Dendritic cell treated with granulocyte-macrophage colony-stimulating factor and Interleukin-4, amounts not matched to agents 40 ng/mL and 50 ng/mL, for 4 days (primary cell): Measurements from ENCODE around the gene MCC.

ENCODE experiments used
- H3K27ac Mint-ChIP-seq: one replicate; pipeline ENCODE4 v1.8.0; 2022; ENCODE audit warnings: mild to moderate bottlenecking, mixed read lengths
- H3K27me3 Mint-ChIP-seq: one replicate; pipeline ENCODE4 v1.8.0; 2022; ENCODE audit warnings: mild to moderate bottlenecking, mixed read lengths
- H3K36me3 Mint-ChIP-seq: one replicate; pipeline ENCODE4 v1.8.0; 2022; ENCODE audit warnings: low read depth, mixed read lengths
- H3K4me1 Mint-ChIP-seq: one replicate; pipeline ENCODE4 v1.8.0; 2022; ENCODE audit warnings: low read depth, mixed read lengths
- H3K4me3 Mint-ChIP-seq: one replicate; pipeline ENCODE4 v1.8.0; 2022; ENCODE audit warnings: mild to moderate bottlenecking, moderate library complexity, mixed read lengths
- H3K9me3 Mint-ChIP-seq: one replicate; pipeline ENCODE4 v1.8.0; 2022; ENCODE audit warnings: mixed read lengths
- intact Hi-C: fragments of 100-400 bp; cut with micrococcal nuclease; formaldehyde crosslinking; loops from one replicate; pipeline ENCODE4 v1.15.0; 2022

MCC gene

DNA sequence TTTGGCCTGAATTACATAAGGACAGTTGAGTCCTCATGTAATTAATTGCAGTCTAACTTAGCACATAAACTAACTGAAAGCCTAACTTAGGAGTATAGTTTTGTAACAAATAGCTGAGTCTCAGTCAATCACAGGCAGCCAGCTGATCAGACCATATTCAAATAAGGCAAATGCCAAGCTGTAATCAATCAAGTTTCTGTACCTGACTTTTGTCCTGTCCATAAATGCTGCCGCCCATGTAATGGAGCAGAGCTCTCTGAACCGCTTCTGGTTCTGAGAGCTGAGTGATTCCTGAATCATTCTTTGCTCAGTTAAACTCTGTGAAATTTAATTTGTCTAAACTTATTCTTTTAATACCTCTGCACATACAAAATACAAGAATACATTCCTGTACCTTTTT, 158.3 kb downstream of the MCC start:
- Mint-ChIP-seq H3K9me3 (no peaks in the 10 kb centered on the region), H3K27me3 (peaks cover 4% of the 10 kb centered on the region), H3K27ac (no peak overlapping the region), H3K4me1 (peaks cover 17% of the 10 kb centered on the region), H3K4me3 (no peak overlapping the region), H3K36me3 (no peaks in the 10 kb centered on the region)
- intact Hi-C loops, result no loop called here

DNA sequence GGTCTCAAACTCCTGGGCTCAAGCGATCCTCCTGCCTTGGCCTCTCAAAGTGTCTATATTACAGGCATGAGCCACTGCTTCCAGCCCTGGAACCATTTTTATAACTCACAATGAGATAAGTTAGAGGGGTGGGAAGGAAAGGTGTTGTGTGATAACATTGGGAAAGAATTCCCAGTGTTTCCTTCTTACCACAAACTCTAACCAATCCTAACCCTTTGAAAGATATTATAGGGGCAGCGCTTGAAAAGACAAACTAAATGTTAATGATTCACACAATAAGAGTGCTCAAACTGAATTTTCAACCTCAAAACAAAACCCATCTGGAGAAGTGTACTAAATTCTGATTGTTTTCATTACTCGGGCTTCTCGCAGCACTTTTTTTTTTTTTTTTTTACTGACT, 163.2 kb downstream of the MCC start:
- Mint-ChIP-seq H3K27ac (no peak overlapping the region), H3K9me3 (no peaks in the 10 kb centered on the region), H3K27me3 (no peaks in the 10 kb centered on the region), H3K4me3 (no peak overlapping the region), H3K36me3 (no peaks in the 10 kb centered on the region), H3K4me1 (no peaks in the 10 kb centered on the region)
- intact Hi-C loops, result no loop called here

- Mint-ChIP-seq H3K27ac (no peak overlapping the region), H3K36me3 (no peaks in the 10 kb centered on the region), H3K27me3 (no peaks in the 10 kb centered on the region), H3K9me3 (no peaks in the 10 kb centered on the region), H3K4me1 (no peaks in the 10 kb centered on the region), H3K4me3 (no peak overlapping the region)
- intact Hi-C loops, result no loop called here
Observed at GRCh38 chr5:113321276-113321675, 167.0 kb downstream of the MCC start.

- no peaks in the 10 kb centered on the region for H3K4me1 Mint-ChIP-seq
- H3K4me3 Mint-ChIP-seq, result no peak overlapping the region
- no peaks in the 10 kb centered on the region for H3K9me3 Mint-ChIP-seq
- intact Hi-C loops, result no loop called here
- no peaks in the 10 kb centered on the region for H3K27me3 Mint-ChIP-seq
- no peaks in the 10 kb centered on the region for H3K36me3 Mint-ChIP-seq
- no peak overlapping the region for H3K27ac Mint-ChIP-seq
Observed at GRCh38 chr5:113320273-113320780, 167.9 kb downstream of the MCC start.

DNA sequence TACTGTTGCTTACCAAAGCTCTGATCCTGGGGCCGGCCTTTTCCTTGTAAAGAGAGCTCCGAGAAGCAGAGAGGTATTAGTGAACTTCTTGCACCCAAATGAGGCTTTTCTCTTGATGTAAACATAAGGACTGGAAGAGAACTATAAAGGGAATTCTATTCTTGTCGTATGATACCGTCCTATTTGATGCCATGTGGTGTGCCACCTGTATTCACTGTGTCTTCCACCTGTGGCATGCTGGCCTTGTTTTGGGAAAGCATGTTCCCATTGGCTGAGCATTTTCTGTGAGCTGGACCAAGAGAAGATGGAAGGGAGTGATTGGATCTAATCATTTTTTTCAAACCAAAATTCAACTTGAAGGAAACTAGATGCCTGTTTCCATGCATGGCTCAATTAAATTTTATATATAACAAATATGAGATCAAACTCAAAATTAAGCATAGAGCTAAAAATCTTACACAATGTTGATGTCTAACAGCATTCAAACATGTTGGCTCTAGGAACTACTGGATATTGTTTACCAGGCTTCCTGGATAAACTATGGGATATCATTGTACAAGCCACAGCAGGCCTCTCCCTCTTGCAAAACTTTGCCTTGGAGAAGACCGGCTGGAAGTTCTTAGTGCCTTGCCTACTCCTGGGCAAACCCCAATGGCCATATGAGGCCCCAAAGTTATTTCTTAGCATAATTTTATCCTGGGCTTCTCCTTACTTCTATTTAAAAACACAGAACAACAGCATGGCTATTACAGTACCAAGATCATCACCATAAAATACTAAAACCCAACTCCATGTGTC, 168.8 kb downstream of the MCC start:
- intact Hi-C loops, result no loop called here
- Mint-ChIP-seq H3K9me3 (no peaks in the 10 kb centered on the region), H3K36me3 (no peaks in the 10 kb centered on the region)

GRCh38 chr5:113317636-113318035, 170.6 kb downstream of the MCC start:
- Mint-ChIP-seq H3K4me3 (no peak overlapping the region), H3K4me1 (no peaks in the 10 kb centered on the region), H3K27me3 (no peaks in the 10 kb centered on the region), H3K36me3 (no peaks in the 10 kb centered on the region), H3K9me3 (no peaks in the 10 kb centered on the region), H3K27ac (no peak overlapping the region)
- intact Hi-C loops, result no loop called here

More for the DNA sequence above, 168.8 kb downstream of the MCC start:
- H3K4me1 Mint-ChIP-seq, result no peaks in the 10 kb centered on the region
- H3K27ac Mint-ChIP-seq, result no peak overlapping the region
- H3K27me3 Mint-ChIP-seq, result no peaks in the 10 kb centered on the region
- H3K4me3 Mint-ChIP-seq, result no peak overlapping the region

DNA sequence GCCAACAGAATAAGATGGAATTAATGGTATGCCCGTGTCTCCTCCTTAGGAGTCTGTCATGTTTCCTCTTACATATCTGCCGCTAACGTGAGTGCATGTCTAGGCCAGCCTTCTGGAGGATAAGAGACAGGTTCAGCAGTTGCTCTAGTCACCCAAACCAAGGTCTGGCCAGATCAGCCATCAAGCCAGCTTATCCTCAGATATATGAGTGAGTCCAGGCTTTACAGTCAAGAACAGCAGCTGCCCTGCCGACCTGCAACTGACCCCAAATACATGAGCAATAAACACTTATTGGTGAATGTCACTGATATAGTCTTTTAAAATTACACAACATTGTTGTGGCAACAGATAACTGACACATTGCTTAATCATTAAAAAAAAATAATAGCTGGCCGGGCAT, 177.0 kb downstream of the MCC start:
- no peaks in the 10 kb centered on the region for H3K9me3 Mint-ChIP-seq
- H3K36me3 Mint-ChIP-seq, result no peaks in the 10 kb centered on the region
- no peaks in the 10 kb centered on the region for H3K4me1 Mint-ChIP-seq
- H3K27ac Mint-ChIP-seq, result no peak overlapping the region
- no peak overlapping the region for H3K4me3 Mint-ChIP-seq
- intact Hi-C loops, result no loop called here
- peaks cover 12% of the 10 kb centered on the region for H3K27me3 Mint-ChIP-seq

GRCh38 chr5:113302120-113302519, 186.1 kb downstream of the MCC start:
- intact Hi-C loops, result no loop called here
- Mint-ChIP-seq H3K4me1 (peaks cover 11% of the 10 kb centered on the region), H3K4me3 (no peak overlapping the region), H3K27me3 (peaks cover 33% of the 10 kb centered on the region), H3K36me3 (no peaks in the 10 kb centered on the region), H3K27ac (no peak overlapping the region), H3K9me3 (no peaks in the 10 kb centered on the region)

DNA sequence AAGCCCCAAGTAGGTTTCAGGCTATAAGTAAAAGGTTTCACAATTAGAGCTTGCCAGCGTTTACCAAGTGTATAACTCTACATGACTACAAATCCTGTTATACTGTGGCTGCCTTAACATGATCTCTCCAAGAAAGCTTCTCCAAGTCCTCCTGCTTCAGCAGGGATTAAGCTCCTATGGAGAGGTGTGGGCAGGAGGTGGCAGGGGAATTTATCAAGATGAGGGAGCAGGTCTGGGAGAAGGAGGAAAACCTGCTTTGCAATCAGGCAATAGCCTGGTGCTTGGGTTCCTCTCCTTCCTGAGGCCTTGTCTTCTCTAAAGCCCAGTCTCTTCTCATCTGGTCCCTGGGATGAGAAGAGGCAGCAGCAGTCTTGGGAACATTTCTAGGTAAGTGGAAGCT, 188.7 kb downstream of the MCC start:
- Mint-ChIP-seq H3K9me3 (no peaks in the 10 kb centered on the region), H3K27ac (no peak overlapping the region), H3K36me3 (no peaks in the 10 kb centered on the region), H3K4me1 (peaks cover 20% of the 10 kb centered on the region), H3K4me3 (no peak overlapping the region), H3K27me3 (peaks cover 56% of the 10 kb centered on the region)
- intact Hi-C loops, result no loop called here

DNA sequence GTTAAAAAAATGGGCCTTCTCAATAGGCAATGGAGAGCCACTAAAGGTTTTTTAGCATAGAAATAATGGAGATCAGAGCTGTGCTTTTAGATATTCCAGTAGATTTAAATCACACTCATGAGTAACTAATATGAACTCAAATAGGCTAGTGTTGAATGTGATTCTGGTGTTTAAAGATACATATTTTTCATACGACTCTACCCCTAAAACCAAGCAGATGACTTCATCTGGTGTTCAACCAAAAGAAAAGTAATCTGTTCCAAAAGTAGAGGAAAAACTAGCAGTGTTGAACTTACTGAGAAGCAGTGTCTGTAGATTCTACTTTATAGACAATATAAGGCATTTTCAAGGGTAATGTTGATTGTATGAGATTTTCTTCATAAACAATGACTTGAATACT, 191.6 kb downstream of the MCC start:
- intact Hi-C loops, result no loop called here
- H3K27me3 Mint-ChIP-seq, result peaks cover 73% of the 10 kb centered on the region
- no peak overlapping the region for H3K4me3 Mint-ChIP-seq

GRCh38 chr5:113295111-113295539, 193.1 kb downstream of the MCC start:
- Mint-ChIP-seq H3K4me3 (peak overlapping the region; percentile 75), H3K36me3 (no peaks in the 10 kb centered on the region), H3K4me1 (peaks cover 27% of the 10 kb centered on the region), H3K27ac (peak overlapping the region; percentile 12), H3K27me3 (peaks cover 75% of the 10 kb centered on the region), H3K9me3 (no peaks in the 10 kb centered on the region)
- intact Hi-C loops, result no loop called here

More for the DNA sequence above, 191.6 kb downstream of the MCC start:
- H3K36me3 Mint-ChIP-seq, result no peaks in the 10 kb centered on the region
- H3K27ac Mint-ChIP-seq, result no peak overlapping the region
- H3K9me3 Mint-ChIP-seq, result no peaks in the 10 kb centered on the region
- H3K4me1 Mint-ChIP-seq, result peaks cover 27% of the 10 kb centered on the region

- H3K9me3 Mint-ChIP-seq, result no peaks in the 10 kb centered on the region
- peak overlapping the region; percentile 75 for H3K4me3 Mint-ChIP-seq
- no peaks in the 10 kb centered on the region for H3K36me3 Mint-ChIP-seq
- H3K27ac Mint-ChIP-seq, result peak overlapping the region; percentile 12
- peaks cover 27% of the 10 kb centered on the region for H3K4me1 Mint-ChIP-seq
- peaks cover 76% of the 10 kb centered on the region for H3K27me3 Mint-ChIP-seq
- intact Hi-C loops, result no loop called here
Observed at GRCh38 chr5:113294311-113295110, 193.7 kb downstream of the MCC start.

GRCh38 chr5:113293975-113294310, 194.3 kb downstream of the MCC start:
- H3K36me3 Mint-ChIP-seq, result no peaks in the 10 kb centered on the region
- H3K4me1 Mint-ChIP-seq, result peaks cover 27% of the 10 kb centered on the region
- H3K27ac Mint-ChIP-seq, result no peak overlapping the region
- peak overlapping the region; percentile 44 for H3K4me3 Mint-ChIP-seq
- H3K27me3 Mint-ChIP-seq, result peaks cover 80% of the 10 kb centered on the region
- H3K9me3 Mint-ChIP-seq, result no peaks in the 10 kb centered on the region
- intact Hi-C loops, result no loop called here
